SH-SY5Y (cell line): ENCODE results near the gene SLC25A51.

Source experiments
- GATA2 ChIP-seq: IDR thresholded peaks from 2 replicates; pipeline ENCODE4 v1.6.1; 2011; ENCODE audit warnings: mild to moderate bottlenecking, low read depth, low read length
- GATA3 ChIP-seq: IDR thresholded peaks from 2 replicates; pipeline ENCODE4 v1.6.1; 2011; ENCODE audit warnings: low read depth, mild to moderate bottlenecking, low read length, moderate library complexity

DNA sequence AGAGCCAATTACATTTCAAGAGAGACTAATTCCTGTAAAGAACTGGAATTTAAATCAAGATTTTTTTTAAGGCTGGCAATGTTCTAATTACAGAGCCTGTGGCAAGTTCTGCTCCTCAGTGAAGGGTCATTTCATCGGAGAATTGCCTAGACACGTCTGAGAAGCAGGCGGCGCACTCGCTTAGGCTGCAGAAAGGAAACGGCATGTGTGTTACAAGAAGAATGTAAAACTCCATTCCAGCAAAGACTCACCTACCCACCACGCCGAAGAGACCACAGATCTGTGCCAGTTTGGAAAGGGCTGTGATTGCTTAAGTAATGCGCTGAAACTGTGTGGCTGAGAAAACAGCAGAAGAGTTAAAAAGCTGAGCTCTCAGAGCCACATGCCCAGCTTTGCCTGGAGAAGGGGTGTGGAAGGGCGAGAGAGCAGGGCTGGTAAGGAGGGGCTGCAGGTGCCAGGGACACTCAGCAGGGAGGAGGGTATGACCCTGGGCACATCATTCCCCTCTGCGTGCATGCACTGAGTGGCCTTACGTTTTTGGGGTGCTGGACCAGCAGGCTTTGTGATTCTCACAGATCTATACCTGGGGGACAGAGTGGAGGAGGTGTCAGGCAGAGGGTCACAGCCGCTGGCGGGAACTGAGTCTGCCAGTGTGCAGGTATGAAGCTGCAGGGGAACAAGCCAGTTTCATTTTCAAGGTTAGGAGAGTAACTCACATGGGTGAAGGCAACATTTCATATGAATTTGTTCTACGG is 17.8 kb upstream of the SLC25A51 start:
- TF ChIP-seq GATA2 (no peak), GATA3 (no peak)
